HPDE6-E6E7 (cell line): ENCODE data around the gene MRPS6.

Experiments
- DNase-seq: peaks from one replicate; pipeline ENCODE4 v3.0.0; 2011; ENCODE audit warnings: missing footprints; ENCODE audit errors: extremely low spot score

MRPS6 gene

DNA sequence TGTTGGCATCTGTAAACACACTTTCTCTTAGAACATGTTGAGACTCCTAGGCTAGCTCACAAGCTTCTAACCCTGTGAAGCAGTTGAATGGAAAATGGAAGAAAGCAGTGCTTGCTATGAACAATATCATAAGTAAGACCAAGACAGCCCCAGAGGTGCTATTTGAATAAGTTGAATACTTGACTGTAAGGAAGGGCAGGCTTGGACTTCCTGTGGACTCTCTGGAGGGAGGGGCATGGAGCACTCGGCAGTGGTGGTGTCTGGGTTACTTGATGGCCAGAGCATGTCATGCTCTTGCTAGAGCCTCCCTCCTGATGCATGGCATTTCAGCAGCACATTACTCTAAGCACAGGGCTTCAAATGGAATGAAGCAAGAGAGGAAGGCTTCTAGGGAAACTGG, 60.0 kb downstream of the MRPS6 start:
- DNase-seq, result no peak

DNA sequence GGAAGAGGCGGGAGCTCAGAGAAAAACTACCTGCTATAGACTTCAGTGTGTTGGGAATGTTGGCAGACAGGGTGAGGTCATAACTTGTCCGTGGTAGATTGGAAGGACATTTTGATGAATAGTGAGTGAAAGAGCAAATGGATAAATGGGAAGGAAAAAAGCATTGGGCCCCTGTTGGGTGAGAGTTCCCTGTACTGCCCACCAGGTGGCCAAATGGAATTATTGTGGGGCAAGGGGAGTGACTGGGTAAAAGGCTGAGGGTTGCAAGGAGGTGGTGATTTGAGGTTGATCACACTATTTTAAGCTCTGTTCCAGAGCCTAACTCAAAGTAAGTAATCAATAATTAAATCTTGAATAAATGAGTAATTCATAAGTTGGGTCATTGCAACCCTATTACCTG, 60.4 kb downstream of the MRPS6 start:
- DNase-seq, result no peak

DNA sequence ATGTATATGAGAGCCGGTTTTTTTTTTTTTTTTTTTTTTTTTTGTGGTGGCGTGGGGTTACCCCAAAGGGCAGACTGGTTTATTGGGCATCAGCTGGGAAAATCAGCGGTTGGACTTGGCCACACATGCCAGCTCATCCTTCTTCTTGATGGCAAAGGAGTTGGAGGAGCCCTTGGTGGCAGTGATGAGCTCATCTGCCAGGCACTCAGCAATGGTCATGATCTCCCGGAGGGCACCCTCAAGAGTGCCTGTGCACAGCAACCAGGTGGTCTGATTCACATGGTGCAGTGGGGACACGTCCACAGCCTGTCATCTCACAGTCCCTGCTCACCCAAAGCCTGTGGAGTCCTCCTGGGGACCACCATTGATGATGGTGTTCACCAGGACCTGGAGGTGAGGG, 62.0 kb downstream of the MRPS6 start:
- DNase-seq, result no peak

DNA sequence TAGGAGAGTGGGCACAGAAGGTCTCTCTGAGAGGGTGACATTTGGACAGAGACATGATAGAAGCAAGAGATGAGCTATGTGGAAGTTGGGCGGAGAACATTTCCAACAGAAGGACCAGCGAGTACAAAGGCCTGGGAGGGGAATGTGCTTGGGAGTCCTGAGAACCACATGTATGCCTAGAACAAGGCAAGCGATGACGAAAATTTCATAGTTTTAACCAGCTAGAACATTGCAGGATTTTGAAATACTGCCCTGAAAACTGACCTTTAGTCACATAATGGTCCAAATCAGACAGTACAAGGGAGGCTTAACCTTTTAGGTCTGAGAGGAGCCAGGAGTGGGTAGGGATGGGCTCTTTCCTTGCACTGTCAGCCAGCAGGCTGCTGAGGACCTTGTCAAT, 68.0 kb downstream of the MRPS6 start:
- no peak for DNase-seq

DNA sequence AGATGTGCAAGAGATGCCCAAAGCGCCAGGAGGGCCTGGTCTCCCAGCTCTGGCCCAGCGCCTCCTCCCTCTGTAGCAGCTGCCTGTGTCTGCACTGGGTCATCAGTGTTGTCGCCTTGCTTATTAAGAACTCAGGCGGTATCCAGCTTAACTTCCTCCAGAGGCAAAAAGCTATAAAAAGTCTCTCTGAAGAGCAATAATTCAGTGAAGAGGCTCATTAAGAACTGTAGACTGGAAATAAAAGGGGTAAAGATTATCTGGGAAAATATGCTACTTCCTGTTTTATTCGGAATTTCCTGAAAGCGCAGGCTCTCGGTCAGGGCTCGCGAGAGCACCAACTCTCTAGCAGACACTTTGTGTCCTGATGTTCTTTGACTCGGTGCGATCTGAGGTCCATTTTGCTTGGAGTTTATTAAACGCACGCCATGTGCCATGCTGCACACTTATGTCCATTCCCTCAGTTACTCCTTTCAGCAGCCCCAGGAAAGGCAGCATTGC, 70.4 kb downstream of the MRPS6 start:
- DNase-seq, result no peak

DNA sequence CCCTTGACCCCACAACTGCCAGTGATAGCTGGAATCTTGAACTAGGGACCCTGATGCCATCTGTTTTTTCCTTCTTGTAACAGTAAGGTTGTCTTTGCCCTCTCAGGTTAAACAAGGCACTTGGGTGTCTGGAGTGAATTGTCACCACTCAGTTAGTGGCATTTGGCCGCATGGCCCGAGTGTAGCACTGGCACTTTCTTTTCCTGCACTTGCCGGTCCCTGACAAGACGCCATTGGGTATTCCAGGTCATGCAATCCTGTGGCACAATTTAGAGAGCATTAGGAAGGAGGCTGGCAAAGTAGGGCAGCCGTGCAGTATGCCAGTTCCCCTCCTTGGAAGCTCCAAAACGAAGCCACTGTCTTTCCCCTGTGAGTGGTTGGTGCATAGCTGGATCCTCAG, 70.8 kb downstream of the MRPS6 start:
- no peak for DNase-seq

DNA sequence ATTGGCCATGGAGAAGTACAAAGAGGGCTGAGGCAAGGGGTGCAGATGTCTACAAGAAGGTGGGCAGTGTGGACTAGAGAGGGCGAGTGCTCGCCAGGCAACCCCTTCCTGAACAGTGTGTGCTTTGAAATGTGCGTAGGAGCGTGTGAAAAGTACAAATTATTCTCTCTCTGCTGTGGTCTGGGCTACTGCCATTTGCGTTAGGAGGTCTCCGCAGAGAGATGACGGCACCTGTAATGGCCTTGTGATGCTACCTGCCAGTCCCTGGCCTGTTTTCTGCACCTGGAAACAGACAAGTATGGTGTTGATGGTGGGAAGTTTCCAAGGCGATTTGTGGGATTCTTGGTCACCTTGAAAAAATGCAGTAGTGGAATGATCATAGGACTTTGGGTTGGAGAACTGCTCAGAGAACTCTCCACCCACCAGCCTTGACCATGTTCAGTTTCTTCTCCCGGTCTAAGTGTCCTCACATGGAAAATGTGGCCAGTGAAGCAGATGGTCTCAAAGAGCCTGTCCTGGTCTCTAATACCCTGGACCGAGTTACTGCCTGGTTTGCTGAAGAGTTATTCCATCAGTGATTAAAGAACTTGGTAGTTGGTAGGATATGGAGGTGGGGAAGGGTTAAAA, 74.5 kb downstream of the MRPS6 start:
- no peak for DNase-seq

DNA sequence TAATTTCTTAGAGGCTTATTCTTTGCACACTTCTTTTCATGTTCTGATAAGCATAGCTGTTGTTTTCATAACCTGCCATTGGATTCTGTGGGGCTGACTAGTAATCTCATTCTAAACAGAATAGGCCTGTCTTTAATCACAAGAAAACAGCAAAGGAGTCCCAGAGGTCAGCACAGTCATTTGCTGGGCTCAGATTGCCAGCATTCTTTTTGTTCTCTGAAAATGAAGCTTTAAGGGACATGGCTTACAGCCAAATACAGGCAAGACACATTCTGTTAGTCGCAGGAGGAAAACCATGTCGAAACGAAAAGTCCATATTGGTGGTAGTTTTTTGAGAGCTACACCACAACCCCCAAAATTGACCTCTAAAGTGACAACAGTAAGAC, 75.0 kb downstream of the MRPS6 start:
- no peak for DNase-seq

DNA sequence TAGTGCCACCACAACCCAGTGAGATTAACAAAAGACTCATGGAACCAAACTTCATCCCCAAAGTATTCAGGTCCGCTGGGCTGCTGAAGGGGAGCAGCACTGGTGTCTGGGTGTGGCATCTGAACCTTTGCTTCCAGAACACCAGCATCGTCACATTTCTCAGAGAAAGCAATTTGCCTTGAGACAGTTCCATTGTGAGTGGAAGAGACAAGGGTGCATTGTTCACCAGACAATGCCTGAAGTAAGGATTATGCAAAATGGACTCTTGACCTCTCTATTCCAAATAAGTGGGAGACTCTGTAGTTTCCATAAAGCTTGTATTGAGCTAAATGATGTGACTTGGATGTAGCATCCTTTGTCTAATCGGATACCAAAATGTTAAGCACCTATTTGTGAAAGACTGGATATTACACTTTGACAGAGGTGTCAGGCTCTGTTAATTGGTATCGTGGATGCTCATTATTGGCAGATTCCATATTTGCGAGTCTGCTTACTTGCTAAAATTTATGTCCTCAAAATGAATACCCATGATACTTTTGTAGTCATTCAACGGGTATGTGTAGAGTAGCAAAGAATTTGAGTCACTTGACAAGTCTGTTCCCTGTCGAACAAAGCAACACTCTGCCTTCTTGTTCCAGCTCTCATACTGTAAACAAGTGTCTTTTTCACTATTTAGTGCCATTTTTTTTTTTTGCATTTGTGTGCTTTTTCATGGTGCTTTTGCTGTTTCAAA, 75.6 kb downstream of the MRPS6 start:
- DNase-seq, result no peak

DNA sequence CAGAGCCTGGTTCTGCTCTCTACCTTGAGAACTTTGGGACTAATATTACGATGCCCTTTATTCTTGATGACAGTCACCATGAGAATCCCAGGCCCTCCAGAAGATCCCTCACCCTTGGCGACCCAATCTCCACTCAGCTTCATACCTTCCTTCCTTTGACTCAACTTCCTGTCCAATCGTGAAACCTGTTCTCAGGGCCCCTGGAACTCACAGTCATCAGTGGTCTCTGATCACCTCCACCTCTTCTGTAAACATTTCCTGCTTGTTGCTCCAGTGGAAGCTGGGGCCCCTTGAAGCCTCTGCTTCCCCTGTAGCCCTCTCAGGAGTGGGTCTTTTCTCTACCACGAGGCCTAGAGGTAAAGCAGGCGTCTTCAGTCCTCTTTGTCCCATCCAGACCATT, 79.1 kb downstream of the MRPS6 start:
- no peak for DNase-seq

DNA sequence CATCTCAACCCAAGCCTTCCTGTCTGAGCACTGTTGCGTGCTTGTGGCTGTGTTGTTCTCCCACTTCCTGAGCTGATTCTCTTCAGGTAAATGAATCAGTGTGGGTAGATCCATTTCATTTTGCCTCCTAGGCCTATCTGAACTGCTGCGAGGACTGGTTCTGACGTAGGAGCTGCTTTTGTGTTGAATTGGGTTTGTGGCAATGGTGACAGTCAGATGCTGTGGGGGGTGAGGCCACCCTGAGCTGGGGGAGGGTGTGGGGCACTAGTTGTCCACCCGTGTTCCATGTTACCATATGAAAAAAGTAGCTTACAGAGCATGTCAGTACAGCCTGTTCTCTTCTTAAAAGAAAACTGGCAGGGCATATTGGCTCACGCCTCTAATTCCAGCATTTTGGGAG, 81.5 kb downstream of the MRPS6 start:
- DNase-seq, result no peak

DNA sequence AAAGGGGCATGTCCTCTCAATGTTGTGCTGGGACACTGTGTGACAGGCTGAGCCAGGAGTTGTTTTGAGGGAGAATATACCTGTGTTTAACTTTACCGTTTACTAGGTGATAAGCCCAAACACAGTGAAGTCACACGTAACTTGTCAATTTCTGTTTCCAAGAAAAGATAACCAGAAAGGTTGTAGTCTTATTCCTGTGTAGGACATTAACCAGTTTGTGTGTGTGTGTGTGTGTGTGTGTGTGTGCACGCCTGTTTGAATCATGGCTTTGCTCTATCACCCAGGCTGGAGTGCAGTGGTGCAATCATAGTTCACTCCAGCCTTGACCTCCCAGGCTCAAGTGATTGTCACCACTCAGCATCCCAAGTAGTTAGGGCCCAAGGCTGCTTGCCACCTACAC, 83.6 kb downstream of the MRPS6 start:
- DNase-seq, result no peak

DNA sequence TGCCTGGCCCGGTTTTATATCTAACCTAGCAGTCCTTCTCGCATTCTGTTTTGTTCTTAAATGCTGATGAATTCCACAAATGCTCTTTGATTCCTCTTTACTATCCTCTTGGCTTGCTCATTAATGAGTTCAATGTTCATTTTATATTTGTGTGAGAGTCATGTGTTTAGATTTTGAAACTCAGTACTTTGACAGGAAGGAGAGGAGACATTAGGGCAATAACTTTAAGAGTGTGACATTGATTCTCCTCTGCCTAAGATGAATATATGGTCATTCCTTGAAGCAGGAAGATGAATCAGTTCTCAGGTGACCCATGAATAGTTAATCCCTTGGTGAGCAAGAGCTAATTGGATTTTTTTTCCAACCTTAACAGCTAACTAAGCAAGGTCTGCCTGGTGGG, 84.1 kb downstream of the MRPS6 start:
- no peak for DNase-seq

DNA sequence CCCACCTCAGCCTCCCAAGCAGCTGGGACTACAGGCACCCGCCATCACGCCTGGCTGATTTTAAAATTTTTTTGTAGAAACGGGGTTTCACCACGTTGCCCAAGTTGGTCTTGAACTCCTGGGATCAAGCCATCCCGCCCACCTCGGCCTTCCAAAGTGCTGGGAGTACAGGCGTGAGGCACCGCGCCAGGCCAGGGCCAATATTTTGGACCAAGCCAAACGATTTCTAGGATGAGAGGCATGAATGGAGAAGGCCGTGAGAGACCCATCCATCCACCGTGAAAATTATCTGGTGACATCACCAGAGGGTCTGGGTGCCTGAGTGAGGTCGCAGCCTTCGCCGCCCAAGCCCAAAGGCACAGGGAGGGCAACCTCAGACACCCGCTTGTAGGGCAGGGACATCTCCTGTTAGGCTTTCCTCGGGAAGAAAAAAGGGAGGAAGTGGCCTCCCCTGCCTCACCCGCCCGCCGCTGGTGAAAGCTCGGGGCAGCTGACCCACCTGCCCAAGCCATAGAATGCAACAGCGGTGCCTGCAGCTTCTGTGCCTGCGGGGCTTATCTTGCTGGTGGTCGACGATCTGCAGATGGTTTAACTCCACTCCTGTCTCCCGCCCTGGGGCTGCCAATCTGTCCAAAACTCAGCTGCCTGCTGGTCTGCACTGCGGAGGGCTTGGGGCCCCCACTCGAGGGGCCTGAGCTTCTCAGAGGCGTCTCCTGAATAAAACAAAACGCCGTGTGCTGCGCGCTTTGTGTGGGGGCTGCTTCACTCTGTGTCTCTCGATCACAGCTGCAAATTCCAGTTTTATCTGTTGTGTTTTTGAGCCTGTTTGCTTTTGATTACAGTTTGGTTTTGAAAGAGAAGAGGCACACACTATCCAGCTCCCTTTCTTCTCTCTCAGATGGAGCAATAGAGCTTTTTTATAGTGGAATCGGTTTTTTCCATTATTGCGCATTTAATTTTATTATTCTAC, 85.8 kb downstream of the MRPS6 start:
- DNase-seq, result no peak

DNA sequence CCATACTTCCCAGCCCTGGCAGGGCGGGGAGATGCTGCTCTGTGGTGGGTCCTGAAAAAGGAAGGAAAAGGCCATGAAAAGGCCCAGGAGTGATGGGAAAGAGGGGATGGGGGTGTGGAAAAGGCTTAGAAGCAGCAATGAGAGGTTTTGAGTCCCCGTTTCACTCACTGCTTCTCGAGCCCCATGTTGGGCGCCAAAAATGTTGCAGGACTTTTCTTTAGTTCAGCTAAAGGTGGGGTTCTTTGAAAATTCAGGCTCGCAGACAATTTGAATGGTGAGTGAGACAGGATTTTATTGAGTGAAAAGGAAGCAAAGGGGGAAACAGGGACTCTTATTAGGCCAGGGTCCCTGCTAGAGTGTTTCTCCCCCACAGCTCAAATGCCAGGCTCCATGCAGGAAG, 93.1 kb downstream of the MRPS6 start:
- DNase-seq, result no peak

DNA sequence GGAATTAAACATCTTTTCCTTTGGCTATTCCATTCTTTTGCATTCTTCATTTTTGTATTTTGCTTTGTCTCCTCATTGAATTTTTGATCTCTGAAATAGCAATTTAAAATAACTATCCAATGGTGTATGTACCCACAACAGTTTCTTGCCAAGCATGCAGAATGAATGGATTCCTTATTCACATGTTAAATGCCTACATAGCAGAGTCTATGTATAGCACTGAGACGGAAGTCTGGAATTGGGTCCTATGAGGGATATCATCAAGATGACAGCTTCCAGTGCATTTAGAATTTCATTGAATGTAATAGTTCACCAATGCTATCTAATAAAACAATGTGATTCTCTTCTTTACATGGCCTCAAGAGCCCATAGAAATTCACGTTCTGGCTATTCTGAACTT, 97.5 kb downstream of the MRPS6 start:
- no peak for DNase-seq

DNA sequence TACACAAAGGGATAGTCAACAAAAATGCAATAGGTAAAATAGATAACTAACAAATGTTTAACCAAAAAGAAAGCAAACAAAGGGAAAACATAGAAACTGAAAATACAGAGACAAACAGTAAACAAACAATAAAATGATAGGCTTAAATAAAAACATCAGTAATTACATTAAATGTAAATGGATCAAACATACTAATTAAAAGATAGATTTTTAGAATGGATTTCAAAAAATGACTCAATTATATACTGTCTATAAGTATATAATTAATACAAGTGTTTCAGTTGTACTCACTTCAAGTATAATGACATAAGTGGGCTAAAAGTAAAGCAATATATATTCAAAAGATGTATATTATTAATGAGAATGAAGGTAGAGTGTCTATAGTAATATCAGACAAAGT, 101.1 kb downstream of the MRPS6 start:
- DNase-seq, result no peak

DNA sequence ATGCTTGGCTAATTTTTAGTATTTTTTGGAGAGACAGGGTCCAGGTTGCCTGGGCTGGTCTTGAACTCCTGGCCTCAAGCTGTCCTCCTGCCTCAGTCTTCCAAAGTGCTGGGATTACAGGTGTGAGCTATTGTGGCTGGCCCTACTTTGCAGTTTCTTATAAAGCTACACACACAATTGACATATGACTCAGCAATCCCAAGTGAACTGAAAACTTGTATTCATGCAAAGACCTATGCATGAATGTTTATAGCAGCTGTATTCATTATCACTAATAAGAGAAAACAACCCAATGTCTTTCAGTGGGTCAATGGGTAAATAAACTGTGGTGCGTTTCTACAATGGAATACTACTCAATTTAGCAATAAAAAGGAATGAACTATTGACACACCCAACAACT, 103.1 kb downstream of the MRPS6 start:
- no peak for DNase-seq

DNA sequence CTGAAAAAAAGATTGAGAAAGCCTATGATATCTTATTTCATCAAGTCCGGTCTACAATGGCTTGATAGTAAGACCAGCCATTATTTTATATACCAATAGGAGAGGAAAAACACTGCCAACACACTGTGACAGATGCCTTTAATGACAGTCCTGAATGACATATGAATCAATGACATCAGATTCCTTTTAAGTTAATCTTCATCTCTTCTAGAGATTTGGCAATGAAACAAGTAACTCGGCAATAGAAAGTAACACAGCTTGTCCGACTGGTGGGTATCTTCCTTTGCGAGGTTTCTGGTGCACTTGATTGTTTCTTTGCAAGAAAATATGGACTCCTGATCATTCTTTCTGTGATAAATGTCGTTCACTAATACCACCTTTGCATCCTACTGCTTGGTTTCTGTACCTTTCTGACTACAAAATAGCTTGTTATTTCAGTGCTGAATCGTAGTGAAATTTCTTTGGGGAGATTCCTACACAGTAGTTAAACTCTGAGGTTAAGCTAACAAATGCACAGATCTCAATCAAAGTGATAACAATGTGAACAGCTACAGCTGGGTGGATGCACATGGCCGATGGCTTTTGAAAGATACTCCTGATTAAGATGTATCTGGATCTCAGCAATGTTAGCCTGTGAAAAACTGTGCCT, 104.7 kb downstream of the MRPS6 start:
- no peak for DNase-seq

DNA sequence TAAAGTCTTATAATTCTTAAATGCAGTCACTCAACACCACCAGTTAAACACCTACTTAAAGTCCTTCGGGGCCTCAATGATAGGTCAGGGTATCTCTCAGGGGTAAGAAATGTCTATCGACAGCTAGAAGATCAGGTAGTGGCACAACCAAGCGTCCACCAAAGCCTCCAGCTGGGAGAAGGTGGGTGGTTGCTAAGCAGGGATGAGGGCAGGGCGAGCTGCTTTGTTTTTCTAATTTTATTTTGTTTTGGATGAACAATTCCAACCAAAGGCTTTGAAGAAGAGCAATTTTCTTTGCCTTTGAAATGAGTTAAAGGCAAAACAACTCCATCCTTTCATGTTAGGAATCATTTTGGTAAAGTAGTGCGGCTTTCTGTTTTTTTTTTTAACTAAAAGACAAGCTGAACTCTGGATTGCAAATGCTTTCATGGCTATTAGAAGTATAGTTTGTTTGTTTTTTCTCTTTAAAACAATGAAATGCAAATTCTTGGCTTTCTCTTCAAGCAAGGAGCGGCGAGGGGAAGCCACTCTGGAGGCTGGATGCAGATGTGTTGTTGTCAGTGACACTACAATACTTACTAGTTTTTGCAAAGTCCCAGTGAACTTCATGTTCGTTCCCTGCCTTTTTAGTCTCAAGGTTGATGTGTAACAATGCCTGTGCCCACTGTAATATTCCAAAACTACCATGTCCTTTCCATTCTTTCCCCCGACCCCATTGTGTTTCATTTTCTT, 106.0 kb downstream of the MRPS6 start:
- DNase-seq, result no peak

DNA sequence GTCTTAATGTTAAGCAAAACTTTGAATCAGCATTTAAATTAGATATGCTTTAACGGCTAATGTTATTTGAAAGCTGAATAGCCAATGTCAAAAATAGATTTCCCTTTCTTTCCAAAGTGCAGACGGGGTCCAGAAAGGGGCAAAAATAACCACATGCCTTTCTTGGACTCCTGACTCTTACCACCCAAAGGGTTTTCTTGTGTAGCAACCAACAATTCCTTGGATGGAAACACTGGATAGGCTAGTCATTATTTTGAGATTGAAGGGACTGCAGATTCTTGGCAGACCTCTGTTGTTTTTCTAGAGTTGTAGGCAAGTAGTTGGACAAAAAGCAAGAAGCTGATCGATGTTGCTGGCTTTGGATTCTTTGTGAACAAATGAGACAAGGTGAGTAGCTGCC, 107.0 kb downstream of the MRPS6 start:
- no peak for DNase-seq
